Measurements from ENCODE around the gene MPRIP.

DNA sequence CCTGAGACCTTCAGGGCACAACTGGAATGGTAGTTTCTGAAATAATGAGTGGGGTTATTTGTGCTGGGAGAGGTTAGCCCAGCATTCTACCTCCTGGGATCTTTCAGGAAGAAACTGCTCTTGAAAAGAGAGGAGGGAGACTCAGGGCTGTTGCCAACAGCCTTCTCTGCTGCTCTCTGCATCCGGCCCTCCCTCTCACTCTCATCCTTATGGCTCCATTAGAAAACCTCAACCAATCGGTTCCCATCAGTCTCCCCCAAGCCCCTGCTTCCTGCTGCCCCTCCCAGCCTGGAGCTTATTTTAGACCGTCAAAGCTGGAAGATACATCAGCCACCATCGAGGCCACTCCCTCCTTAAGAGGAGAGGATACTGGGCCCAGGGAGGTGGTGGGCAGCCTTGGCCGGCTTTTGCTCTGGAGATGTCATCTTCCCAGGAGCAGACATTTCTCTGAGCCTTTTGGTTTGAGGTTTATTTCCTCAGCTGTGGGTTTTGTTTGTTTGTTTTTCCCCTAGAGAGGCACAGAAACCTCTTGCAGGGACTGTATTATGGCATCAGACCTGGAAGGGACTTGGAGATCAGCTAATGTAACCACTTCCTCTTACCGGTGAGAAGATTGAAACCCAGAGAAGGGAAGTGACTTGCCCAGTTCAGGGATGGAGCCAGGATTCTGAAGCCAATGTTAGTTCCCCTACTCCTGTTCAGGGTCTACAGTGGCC, 2.7 kb downstream of the MPRIP start:
- TF ChIP-seq, protein P1, sequence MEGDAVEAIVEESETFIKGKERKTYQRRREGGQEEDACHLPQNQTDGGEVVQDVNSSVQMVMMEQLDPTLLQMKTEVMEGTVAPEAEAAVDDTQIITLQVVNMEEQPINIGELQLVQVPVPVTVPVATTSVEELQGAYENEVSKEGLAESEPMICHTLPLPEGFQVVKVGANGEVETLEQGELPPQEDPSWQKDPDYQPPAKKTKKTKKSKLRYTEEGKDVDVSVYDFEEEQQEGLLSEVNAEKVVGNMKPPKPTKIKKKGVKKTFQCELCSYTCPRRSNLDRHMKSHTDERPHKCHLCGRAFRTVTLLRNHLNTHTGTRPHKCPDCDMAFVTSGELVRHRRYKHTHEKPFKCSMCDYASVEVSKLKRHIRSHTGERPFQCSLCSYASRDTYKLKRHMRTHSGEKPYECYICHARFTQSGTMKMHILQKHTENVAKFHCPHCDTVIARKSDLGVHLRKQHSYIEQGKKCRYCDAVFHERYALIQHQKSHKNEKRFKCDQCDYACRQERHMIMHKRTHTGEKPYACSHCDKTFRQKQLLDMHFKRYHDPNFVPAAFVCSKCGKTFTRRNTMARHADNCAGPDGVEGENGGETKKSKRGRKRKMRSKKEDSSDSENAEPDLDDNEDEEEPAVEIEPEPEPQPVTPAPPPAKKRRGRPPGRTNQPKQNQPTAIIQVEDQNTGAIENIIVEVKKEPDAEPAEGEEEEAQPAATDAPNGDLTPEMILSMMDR (IDR thresholded peaks at IDR 0.05): no peak
- TF ChIP-seq CREB1 (CRISPR knock-in tag; IDR thresholded peaks at IDR 0.05): no peak
- TF ChIP-seq, protein P2, sequence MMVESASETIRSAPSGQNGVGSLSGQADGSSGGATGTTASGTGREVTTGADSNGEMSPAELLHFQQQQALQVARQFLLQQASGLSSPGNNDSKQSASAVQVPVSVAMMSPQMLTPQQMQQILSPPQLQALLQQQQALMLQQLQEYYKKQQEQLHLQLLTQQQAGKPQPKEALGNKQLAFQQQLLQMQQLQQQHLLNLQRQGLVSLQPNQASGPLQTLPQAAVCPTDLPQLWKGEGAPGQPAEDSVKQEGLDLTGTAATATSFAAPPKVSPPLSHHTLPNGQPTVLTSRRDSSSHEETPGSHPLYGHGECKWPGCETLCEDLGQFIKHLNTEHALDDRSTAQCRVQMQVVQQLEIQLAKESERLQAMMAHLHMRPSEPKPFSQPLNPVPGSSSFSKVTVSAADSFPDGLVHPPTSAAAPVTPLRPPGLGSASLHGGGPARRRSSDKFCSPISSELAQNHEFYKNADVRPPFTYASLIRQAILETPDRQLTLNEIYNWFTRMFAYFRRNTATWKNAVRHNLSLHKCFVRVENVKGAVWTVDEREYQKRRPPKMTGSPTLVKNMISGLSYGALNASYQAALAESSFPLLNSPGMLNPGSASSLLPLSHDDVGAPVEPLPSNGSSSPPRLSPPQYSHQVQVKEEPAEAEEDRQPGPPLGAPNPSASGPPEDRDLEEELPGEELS (CRISPR knock-in tag; IDR thresholded peaks at IDR 0.05): no peak
- TF ChIP-seq CBFB (CRISPR knock-in tag; IDR thresholded peaks at IDR 0.05; ENCODE audit: low read depth): no peak
- TF ChIP-seq TCF7 (CRISPR knock-in tag; IDR thresholded peaks at IDR 0.05; ENCODE audit: low read depth): no peak
- TF ChIP-seq, protein P3, sequence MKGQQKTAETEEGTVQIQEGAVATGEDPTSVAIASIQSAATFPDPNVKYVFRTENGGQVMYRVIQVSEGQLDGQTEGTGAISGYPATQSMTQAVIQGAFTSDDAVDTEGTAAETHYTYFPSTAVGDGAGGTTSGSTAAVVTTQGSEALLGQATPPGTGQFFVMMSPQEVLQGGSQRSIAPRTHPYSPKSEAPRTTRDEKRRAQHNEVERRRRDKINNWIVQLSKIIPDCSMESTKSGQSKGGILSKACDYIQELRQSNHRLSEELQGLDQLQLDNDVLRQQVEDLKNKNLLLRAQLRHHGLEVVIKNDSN (CRISPR knock-in tag; IDR thresholded peaks at IDR 0.05): no peak
- TF ChIP-seq, protein P4, sequence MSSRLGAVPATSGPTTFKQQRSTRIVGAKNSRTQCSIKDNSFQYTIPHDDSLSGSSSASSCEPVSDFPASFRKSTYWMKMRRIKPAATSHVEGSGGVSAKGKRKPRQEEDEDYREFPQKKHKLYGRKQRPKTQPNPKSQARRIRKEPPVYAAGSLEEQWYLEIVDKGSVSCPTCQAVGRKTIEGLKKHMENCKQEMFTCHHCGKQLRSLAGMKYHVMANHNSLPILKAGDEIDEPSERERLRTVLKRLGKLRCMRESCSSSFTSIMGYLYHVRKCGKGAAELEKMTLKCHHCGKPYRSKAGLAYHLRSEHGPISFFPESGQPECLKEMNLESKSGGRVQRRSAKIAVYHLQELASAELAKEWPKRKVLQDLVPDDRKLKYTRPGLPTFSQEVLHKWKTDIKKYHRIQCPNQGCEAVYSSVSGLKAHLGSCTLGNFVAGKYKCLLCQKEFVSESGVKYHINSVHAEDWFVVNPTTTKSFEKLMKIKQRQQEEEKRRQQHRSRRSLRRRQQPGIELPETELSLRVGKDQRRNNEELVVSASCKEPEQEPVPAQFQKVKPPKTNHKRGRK (CRISPR knock-in tag; IDR thresholded peaks at IDR 0.05; ENCODE audit: borderline replicate concordance): no peak
- TF ChIP-seq, protein P5, sequence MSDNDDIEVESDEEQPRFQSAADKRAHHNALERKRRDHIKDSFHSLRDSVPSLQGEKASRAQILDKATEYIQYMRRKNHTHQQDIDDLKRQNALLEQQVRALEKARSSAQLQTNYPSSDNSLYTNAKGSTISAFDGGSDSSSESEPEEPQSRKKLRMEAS (CRISPR knock-in tag; IDR thresholded peaks at IDR 0.05): no peak
- TF ChIP-seq ATF1 (CRISPR knock-in tag; IDR thresholded peaks at IDR 0.05): no peak
- TF ChIP-seq ZNF232 (CRISPR knock-in tag; IDR thresholded peaks at IDR 0.05): no peak
- no peak for TF ChIP-seq IRF2 (CRISPR knock-in tag; IDR thresholded peaks at IDR 0.05; ENCODE audit: borderline replicate concordance, low read depth)
